ENCODE data around the gene KSR1. TPM values are rescaled to one million over a fixed set of nuclear protein-coding genes. Genes with fewer than 3 reads are reported as not detected.

KSR1 gene
- total and polyA plus RNA-seq, 2 experiments from 2014 or later: 7.8 to 53.2 TPM

DNA sequence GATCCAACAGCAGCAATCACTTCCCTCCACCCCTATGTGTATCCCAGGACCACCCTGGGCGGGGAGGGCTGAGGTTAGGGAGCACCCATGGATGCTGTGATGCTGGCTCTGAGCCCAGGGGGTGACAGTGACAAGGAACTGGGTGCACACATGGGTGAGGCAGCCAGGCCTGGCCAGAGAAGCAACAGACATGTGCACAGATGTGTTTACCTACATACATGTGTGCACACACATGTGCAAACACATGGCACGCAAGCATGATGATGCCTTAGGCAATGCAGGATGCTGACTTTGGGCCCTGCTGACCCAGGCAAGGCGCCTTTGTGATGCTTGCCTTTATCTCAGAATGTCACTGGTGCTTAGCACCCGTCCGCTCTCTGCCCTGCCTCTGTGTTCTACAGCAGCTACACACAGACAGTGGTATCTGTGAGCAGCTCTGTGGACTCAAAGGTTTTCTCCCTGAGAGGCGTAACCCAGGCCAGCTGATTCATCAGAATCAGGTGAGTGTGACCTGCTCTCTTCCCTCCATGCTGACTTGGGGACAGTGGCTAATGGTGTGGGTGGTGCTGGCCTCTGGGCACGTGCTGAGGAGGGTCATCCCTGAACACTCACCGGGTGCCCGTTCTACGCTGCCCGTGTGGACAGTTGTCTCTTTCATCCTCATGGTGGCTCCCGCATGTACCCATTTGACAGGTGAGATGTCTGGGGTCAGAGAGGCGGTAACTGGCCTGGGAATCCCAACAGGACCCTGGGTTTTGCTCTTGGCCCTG lies 38.5 kb upstream of the KSR1 start:
- Histone ChIP-seq H3K27ac (ENCODE audit: low read depth) (no peak overlapping the region), H3F3A (replicated peaks; ENCODE audit: low read depth) (no peaks in the 10 kb centered on the region), H3K36me3 (ENCODE audit: insufficient read depth) (no peaks in the 10 kb centered on the region), H3K79me2 (replicated peaks; ENCODE audit: insufficient read depth) (no peaks in the 10 kb centered on the region), H4K20me1 (replicated peaks; ENCODE audit: insufficient read depth) (no peaks in the 10 kb centered on the region), H3K9me2 (ENCODE audit: insufficient read depth) (no peaks in the 10 kb centered on the region), H3K4me3 (no peak overlapping the region), H3K4me1 (ENCODE audit: insufficient read depth) (peaks cover 4% of the 10 kb centered on the region; the same call in 1 of the 2 replicates), H2AFZ (no peak overlapping the region), H3K4me2 (no peak overlapping the region), H3K27me3 (ENCODE audit: insufficient read depth) (no peaks in the 10 kb centered on the region)
- no peak for DNase-seq (ENCODE audit: low spot score)
- Mint-ChIP-seq H3K27me3 (ENCODE audit: insufficient read depth, low read depth, poor library complexity) (no peaks in the 10 kb centered on the region), H3K36me3 (ENCODE audit: low read depth) (no peaks in the 10 kb centered on the region), H3K9me3 (no peaks in the 10 kb centered on the region), H3K4me3 (no peak overlapping the region), H3K27ac (no peak overlapping the region), H3K4me1 (0 out of 3 replicates have a peak, but pooled peaks cover 4% of the 10 kb centered on the region)
- TF ChIP-seq ZNF114 (CRISPR knock-in tag; IDR thresholded peaks at IDR 0.05): no peak
- TF ChIP-seq EZH2 (IDR thresholded peaks at IDR 0.05; ENCODE audit: low read depth, unreplicated experiment): no peak
- no peak for TF ChIP-seq POLR2AphosphoS5 (IDR thresholded peaks at IDR 0.05; ENCODE audit: low read depth)
- TF ChIP-seq NANOG (IDR thresholded peaks at IDR 0.05; ENCODE audit: borderline replicate concordance): no peak
- TF ChIP-seq CREB1 (CRISPR knock-in tag; IDR thresholded peaks at IDR 0.05; ENCODE audit: low read depth): no peak
- TF ChIP-seq, protein P1, sequence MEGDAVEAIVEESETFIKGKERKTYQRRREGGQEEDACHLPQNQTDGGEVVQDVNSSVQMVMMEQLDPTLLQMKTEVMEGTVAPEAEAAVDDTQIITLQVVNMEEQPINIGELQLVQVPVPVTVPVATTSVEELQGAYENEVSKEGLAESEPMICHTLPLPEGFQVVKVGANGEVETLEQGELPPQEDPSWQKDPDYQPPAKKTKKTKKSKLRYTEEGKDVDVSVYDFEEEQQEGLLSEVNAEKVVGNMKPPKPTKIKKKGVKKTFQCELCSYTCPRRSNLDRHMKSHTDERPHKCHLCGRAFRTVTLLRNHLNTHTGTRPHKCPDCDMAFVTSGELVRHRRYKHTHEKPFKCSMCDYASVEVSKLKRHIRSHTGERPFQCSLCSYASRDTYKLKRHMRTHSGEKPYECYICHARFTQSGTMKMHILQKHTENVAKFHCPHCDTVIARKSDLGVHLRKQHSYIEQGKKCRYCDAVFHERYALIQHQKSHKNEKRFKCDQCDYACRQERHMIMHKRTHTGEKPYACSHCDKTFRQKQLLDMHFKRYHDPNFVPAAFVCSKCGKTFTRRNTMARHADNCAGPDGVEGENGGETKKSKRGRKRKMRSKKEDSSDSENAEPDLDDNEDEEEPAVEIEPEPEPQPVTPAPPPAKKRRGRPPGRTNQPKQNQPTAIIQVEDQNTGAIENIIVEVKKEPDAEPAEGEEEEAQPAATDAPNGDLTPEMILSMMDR (conservative IDR thresholded peaks at IDR 0.05; ENCODE audit: low read depth in 2 of 2): no peak
- no peak for ATAC-seq

DNA sequence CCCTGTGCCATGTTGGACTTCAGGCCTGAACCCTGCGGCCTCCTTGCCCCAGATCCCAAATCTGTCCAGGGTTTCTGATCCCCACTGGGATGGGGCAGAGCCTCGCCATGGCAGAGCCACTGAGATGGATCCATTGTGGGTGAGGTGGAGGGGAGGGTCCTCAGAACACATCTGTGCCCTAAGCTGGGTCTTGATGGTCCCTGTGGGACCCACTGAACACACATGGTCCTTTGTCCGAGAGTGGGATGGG lies 38.0 kb upstream of the KSR1 start:
- no peaks in the 10 kb centered on the region for H3K27me3 ChIP-seq (ENCODE audit: insufficient read depth)
- no peak overlapping the region for H2AFZ ChIP-seq
- H3K79me2 ChIP-seq (replicated peaks; ENCODE audit: insufficient read depth): no peaks in the 10 kb centered on the region
- no peak overlapping the region for H3K27ac ChIP-seq (ENCODE audit: low read depth)
- no peaks in the 10 kb centered on the region for H4K20me1 ChIP-seq (replicated peaks; ENCODE audit: insufficient read depth)
- H3K4me3 ChIP-seq: no peak overlapping the region
- no peak overlapping the region for H3K4me3 Mint-ChIP-seq
- no peak overlapping the region for H3K27ac Mint-ChIP-seq
- no peaks in the 10 kb centered on the region for H3F3A ChIP-seq (replicated peaks; ENCODE audit: low read depth)
- H3K36me3 Mint-ChIP-seq (ENCODE audit: low read depth): no peaks in the 10 kb centered on the region
- no peak for DNase-seq (ENCODE audit: low spot score)
- H3K4me1 Mint-ChIP-seq: 0 out of 3 replicates have a peak, but pooled peaks cover 4% of the 10 kb centered on the region
- H3K27me3 Mint-ChIP-seq (ENCODE audit: insufficient read depth, low read depth, poor library complexity): no peaks in the 10 kb centered on the region
- no peaks in the 10 kb centered on the region for H3K9me2 ChIP-seq (ENCODE audit: insufficient read depth)
- H3K4me2 ChIP-seq: no peak overlapping the region
- no peaks in the 10 kb centered on the region for H3K36me3 ChIP-seq (ENCODE audit: insufficient read depth)
- H3K9me3 Mint-ChIP-seq: no peaks in the 10 kb centered on the region
- H3K4me1 ChIP-seq (ENCODE audit: insufficient read depth): peaks cover 4% of the 10 kb centered on the region; the same call in 1 of the 2 replicates
- no peak for ATAC-seq
- TF ChIP-seq JUNB (IDR thresholded peaks at IDR 0.05; ENCODE audit: unreplicated experiment) (no peak), STAT1 (IDR thresholded peaks at IDR 0.05; ENCODE audit: unreplicated experiment) (no peak), EZH2phosphoT487 (IDR thresholded peaks at IDR 0.05; ENCODE audit: unreplicated experiment) (no peak), NANOG (IDR thresholded peaks at IDR 0.05; ENCODE audit: borderline replicate concordance) (no peak), ZNF114 (CRISPR knock-in tag; IDR thresholded peaks at IDR 0.05) (no peak), CREB1 (CRISPR knock-in tag; IDR thresholded peaks at IDR 0.05; ENCODE audit: low read depth) (no peak), POLR2AphosphoS5 (IDR thresholded peaks at IDR 0.05; ENCODE audit: low read depth) (no peak), ZNF331 (CRISPR knock-in tag; IDR thresholded peaks at IDR 0.05; ENCODE audit: low read depth) (no peak)
- TF ChIP-seq, protein P2, sequence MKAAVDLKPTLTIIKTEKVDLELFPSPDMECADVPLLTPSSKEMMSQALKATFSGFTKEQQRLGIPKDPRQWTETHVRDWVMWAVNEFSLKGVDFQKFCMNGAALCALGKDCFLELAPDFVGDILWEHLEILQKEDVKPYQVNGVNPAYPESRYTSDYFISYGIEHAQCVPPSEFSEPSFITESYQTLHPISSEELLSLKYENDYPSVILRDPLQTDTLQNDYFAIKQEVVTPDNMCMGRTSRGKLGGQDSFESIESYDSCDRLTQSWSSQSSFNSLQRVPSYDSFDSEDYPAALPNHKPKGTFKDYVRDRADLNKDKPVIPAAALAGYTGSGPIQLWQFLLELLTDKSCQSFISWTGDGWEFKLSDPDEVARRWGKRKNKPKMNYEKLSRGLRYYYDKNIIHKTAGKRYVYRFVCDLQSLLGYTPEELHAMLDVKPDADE (IDR thresholded peaks at IDR 0.05): no peak
- TF ChIP-seq, protein P3, sequence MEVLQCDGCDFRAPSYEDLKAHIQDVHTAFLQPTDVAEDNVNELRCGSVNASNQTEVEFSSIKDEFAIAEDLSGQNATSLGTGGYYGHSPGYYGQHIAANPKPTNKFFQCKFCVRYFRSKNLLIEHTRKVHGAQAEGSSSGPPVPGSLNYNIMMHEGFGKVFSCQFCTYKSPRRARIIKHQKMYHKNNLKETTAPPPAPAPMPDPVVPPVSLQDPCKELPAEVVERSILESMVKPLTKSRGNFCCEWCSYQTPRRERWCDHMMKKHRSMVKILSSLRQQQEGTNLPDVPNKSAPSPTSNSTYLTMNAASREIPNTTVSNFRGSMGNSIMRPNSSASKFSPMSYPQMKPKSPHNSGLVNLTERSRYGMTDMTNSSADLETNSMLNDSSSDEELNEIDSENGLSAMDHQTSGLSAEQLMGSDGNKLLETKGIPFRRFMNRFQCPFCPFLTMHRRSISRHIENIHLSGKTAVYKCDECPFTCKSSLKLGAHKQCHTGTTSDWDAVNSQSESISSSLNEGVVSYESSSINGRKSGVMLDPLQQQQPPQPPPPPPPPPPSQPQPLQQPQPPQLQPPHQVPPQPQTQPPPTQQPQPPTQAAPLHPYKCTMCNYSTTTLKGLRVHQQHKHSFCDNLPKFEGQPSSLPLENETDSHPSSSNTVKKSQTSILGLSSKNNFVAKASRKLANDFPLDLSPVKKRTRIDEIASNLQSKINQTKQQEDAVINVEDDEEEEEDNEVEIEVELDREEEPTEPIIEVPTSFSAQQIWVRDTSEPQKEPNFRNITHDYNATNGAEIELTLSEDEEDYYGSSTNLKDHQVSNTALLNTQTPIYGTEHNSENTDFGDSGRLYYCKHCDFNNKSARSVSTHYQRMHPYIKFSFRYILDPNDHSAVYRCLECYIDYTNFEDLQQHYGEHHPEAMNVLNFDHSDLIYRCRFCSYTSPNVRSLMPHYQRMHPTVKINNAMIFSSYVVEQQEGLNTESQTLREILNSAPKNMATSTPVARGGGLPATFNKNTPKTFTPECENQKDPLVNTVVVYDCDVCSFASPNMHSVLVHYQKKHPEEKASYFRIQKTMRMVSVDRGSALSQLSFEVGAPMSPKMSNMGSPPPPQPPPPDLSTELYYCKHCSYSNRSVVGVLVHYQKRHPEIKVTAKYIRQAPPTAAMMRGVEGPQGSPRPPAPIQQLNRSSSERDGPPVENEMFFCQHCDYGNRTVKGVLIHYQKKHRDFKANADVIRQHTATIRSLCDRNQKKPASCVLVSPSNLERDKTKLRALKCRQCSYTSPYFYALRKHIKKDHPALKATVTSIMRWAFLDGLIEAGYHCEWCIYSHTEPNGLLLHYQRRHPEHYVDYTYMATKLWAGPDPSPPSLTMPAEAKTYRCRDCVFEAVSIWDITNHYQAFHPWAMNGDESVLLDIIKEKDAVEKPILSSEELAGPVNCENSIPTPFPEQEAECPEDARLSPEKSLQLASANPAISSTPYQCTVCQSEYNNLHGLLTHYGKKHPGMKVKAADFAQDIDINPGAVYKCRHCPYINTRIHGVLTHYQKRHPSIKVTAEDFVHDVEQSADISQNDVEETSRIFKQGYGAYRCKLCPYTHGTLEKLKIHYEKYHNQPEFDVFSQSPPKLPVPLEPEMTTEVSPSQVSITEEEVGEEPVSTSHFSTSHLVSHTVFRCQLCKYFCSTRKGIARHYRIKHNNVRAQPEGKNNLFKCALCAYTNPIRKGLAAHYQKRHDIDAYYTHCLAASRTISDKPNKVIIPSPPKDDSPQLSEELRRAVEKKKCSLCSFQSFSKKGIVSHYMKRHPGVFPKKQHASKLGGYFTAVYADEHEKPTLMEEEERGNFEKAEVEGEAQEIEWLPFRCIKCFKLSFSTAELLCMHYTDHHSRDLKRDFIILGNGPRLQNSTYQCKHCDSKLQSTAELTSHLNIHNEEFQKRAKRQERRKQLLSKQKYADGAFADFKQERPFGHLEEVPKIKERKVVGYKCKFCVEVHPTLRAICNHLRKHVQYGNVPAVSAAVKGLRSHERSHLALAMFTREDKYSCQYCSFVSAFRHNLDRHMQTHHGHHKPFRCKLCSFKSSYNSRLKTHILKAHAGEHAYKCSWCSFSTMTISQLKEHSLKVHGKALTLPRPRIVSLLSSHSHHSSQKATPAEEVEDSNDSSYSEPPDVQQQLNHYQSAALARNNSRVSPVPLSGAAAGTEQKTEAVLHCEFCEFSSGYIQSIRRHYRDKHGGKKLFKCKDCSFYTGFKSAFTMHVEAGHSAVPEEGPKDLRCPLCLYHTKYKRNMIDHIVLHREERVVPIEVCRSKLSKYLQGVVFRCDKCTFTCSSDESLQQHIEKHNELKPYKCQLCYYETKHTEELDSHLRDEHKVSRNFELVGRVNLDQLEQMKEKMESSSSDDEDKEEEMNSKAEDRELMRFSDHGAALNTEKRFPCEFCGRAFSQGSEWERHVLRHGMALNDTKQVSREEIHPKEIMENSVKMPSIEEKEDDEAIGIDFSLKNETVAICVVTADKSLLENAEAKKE (CRISPR knock-in tag; IDR thresholded peaks at IDR 0.05): no peak
